HG03378 (cell line): ENCODE results near the gene DIS3L2.

ENCODE experiments used
- ATAC-seq: cut with Tn5 transposase; IDR thresholded peaks from one replicate; pipeline ENCODE4 v1.9.1; 2021; ENCODE audit warnings: mild to moderate bottlenecking, moderate library complexity; ENCODE audit not compliant: unreplicated experiment

The DIS3L2 gene

GRCh38 chr2:232052591-232052990 is 91.1 kb downstream of the DIS3L2 start:
- no peak for ATAC-seq

GRCh38 chr2:232053777-232054176 is 92.3 kb downstream of the DIS3L2 start:
- no peak for ATAC-seq

GRCh38 chr2:232058063-232058877 is 96.8 kb downstream of the DIS3L2 start:
- ATAC-seq: no peak

- ATAC-seq: no peak
Measured at GRCh38 chr2:232058931-232059330, 97.4 kb downstream of the DIS3L2 start.

- no peak for ATAC-seq
Measured at GRCh38 chr2:232061265-232061664, 99.8 kb downstream of the DIS3L2 start.

- no peak for ATAC-seq
Measured at GRCh38 chr2:232073026-232073425, 111.5 kb downstream of the DIS3L2 start.

- no peak for ATAC-seq
Measured at GRCh38 chr2:232073699-232074098, 112.2 kb downstream of the DIS3L2 start.

GRCh38 chr2:232075080-232075479 is 113.6 kb downstream of the DIS3L2 start:
- no peak for ATAC-seq

- no peak for ATAC-seq
Measured at GRCh38 chr2:232075859-232076258, 114.3 kb downstream of the DIS3L2 start.

- ATAC-seq: no peak
Measured at GRCh38 chr2:232076272-232076671, 114.8 kb downstream of the DIS3L2 start.

- no peak for ATAC-seq
Measured at GRCh38 chr2:232076736-232077135, 115.2 kb downstream of the DIS3L2 start.

GRCh38 chr2:232085164-232085563 is 123.7 kb downstream of the DIS3L2 start:
- ATAC-seq: no peak

GRCh38 chr2:232085826-232086425 is 124.4 kb downstream of the DIS3L2 start:
- ATAC-seq: no peak

- no peak for ATAC-seq
Measured at GRCh38 chr2:232088771-232089170, 127.3 kb downstream of the DIS3L2 start.

- no peak for ATAC-seq
Measured at GRCh38 chr2:232094201-232094600, 132.7 kb downstream of the DIS3L2 start.

- no peak for ATAC-seq
Measured at GRCh38 chr2:232094883-232095282, 133.4 kb downstream of the DIS3L2 start.

GRCh38 chr2:232097260-232097659 is 135.7 kb downstream of the DIS3L2 start:
- ATAC-seq: no peak

- ATAC-seq: no peak
Measured at GRCh38 chr2:232097758-232098157, 136.2 kb downstream of the DIS3L2 start.

- no peak for ATAC-seq
Measured at GRCh38 chr2:232102380-232102779, 140.9 kb downstream of the DIS3L2 start.

- ATAC-seq: no peak
Measured at GRCh38 chr2:232103140-232103737, 141.7 kb downstream of the DIS3L2 start.

- ATAC-seq: no peak
Measured at GRCh38 chr2:232104076-232104646, 142.6 kb downstream of the DIS3L2 start.

- no peak for ATAC-seq
Measured at GRCh38 chr2:232111551-232111950, 150.0 kb downstream of the DIS3L2 start.
